ENCODE data around the gene TRABD2A. TPM values are rescaled to one million over a fixed set of nuclear protein-coding genes. Genes with fewer than 3 reads are reported as not detected.

TRABD2A gene
- total RNA-seq, 2 experiments from 2014 or later: 1.6 to 1.9 TPM

- Histone ChIP-seq H3K79me2 (ENCODE audit: insufficient read depth, low read depth, low read length) (no peaks in the 10 kb centered on the region), H3K4me1 (ENCODE audit: insufficient read depth, low read length, poor library complexity, severe bottlenecking) (peaks cover 13% of the 10 kb centered on the region), H3K27ac (ENCODE audit: low read depth, low read length, poor library complexity, severe bottlenecking) (no peak overlapping the region), H3K4me3 (ENCODE audit: low read depth, low read length, poor library complexity, severe bottlenecking) (no peak overlapping the region), H3K36me3 (ENCODE audit: insufficient read depth, low read length) (no peaks in the 10 kb centered on the region), H3K4me2 (ENCODE audit: low read length) (no peak overlapping the region), H3K9me3 (ENCODE audit: low read length) (peaks cover 4% of the 10 kb centered on the region; the same call in 1 of the 2 replicates), H2AFZ (ENCODE audit: low read length) (no peak overlapping the region), H4K20me1 (ENCODE audit: insufficient read depth, low read length) (no peaks in the 10 kb centered on the region), H3K9me2 (ENCODE audit: insufficient read depth, low read length) (no peaks in the 10 kb centered on the region)
- TF ChIP-seq EZH2phosphoT487 (IDR thresholded peaks at IDR 0.05; ENCODE audit: borderline replicate concordance, low read depth, low read length): no peak
- no peak for TF ChIP-seq CTCF (conservative IDR thresholded peaks at IDR 0.05; ENCODE audit: low read length)
- intact Hi-C loops (cut with micrococcal nuclease; ENCODE audit: unreplicated experiment): no loop called here
- DNase-seq (ENCODE audit: low spot score): no peak
- ChIA-PET CTCF (ENCODE audit: unreplicated experiment) (no interaction called here), POLR2A (interaction anchor here (0.8 kb wide), 1 partner anchor 16 kb away, joined by 3 read pairs; no protein-coding TSS in a partner anchor)
- no TSS peak for BruUV-seq (replicated peaks)
Measured at GRCh38 chr2:84849271-84849952, 31.5 kb downstream of the TRABD2A start.

GRCh38 chr2:84847326-84848050, 33.4 kb downstream of the TRABD2A start:
- H3K4me3 ChIP-seq (ENCODE audit: low read depth, low read length, poor library complexity, severe bottlenecking): no peak overlapping the region
- H3K4me1 ChIP-seq (ENCODE audit: insufficient read depth, low read length, poor library complexity, severe bottlenecking): peaks cover 13% of the 10 kb centered on the region
- no peak overlapping the region for H2AFZ ChIP-seq (ENCODE audit: low read length)
- no peaks in the 10 kb centered on the region for H3K79me2 ChIP-seq (ENCODE audit: insufficient read depth, low read depth, low read length)
- no peak for DNase-seq (ENCODE audit: low spot score)
- no peak overlapping the region for H3K27ac ChIP-seq (ENCODE audit: low read depth, low read length, poor library complexity, severe bottlenecking)
- ChIA-PET POLR2A (no interaction called here), CTCF (ENCODE audit: unreplicated experiment) (no interaction called here)
- no peak for TF ChIP-seq CTCF (conservative IDR thresholded peaks at IDR 0.05; ENCODE audit: low read length)
- no peak for TF ChIP-seq EZH2phosphoT487 (IDR thresholded peaks at IDR 0.05; ENCODE audit: borderline replicate concordance, low read depth, low read length)
- H3K9me2 ChIP-seq (ENCODE audit: insufficient read depth, low read length): no peaks in the 10 kb centered on the region
- H3K9me3 ChIP-seq (ENCODE audit: low read length): no peaks in the 10 kb centered on the region; the same call in 1 of the 2 replicates
- no peaks in the 10 kb centered on the region for H3K36me3 ChIP-seq (ENCODE audit: insufficient read depth, low read length)
- H4K20me1 ChIP-seq (ENCODE audit: insufficient read depth, low read length): no peaks in the 10 kb centered on the region
- H3K4me2 ChIP-seq (ENCODE audit: low read length): no peak overlapping the region
- intact Hi-C loops (cut with micrococcal nuclease; ENCODE audit: unreplicated experiment): no loop called here
- no TSS peak for BruUV-seq (replicated peaks)

GRCh38 chr2:84846741-84847142, 34.1 kb downstream of the TRABD2A start:
- no peaks in the 10 kb centered on the region for H3K9me2 ChIP-seq (ENCODE audit: insufficient read depth, low read length)
- H3K36me3 ChIP-seq (ENCODE audit: insufficient read depth, low read length): no peaks in the 10 kb centered on the region
- peaks cover 13% of the 10 kb centered on the region for H3K4me1 ChIP-seq (ENCODE audit: insufficient read depth, low read length, poor library complexity, severe bottlenecking)
- H3K9me3 ChIP-seq (ENCODE audit: low read length): no peaks in the 10 kb centered on the region
- ChIA-PET POLR2A (interaction anchor here (0.8 kb wide), 1 partner anchor 29 kb away, joined by 3 read pairs; no protein-coding TSS in a partner anchor), CTCF (ENCODE audit: unreplicated experiment) (no interaction called here)
- no peak overlapping the region for H3K4me3 ChIP-seq (ENCODE audit: low read depth, low read length, poor library complexity, severe bottlenecking)
- intact Hi-C loops (cut with micrococcal nuclease; ENCODE audit: unreplicated experiment): no loop called here
- H3K4me2 ChIP-seq (ENCODE audit: low read length): no peak overlapping the region
- no TSS peak for BruUV-seq (replicated peaks)
- no peaks in the 10 kb centered on the region for H3K79me2 ChIP-seq (ENCODE audit: insufficient read depth, low read depth, low read length)
- H2AFZ ChIP-seq (ENCODE audit: low read length): no peak overlapping the region
- H4K20me1 ChIP-seq (ENCODE audit: insufficient read depth, low read length): no peaks in the 10 kb centered on the region
- H3K27ac ChIP-seq (ENCODE audit: low read depth, low read length, poor library complexity, severe bottlenecking): no peak overlapping the region
- DNase-seq (ENCODE audit: low spot score): no peak
- TF ChIP-seq EZH2phosphoT487 (IDR thresholded peaks at IDR 0.05; ENCODE audit: borderline replicate concordance, low read depth, low read length) (no peak), CTCF (conservative IDR thresholded peaks at IDR 0.05; ENCODE audit: low read length) (no peak)
